Glutamatergic neuron (in vitro differentiated cells): Measurements from ENCODE around the gene MTA1. TPM values are rescaled to one million over a fixed set of nuclear protein-coding genes. Genes with fewer than 3 reads are reported as not detected.

ENCODE experiments used
- DNase-seq: peaks from one replicate; pipeline ENCODE4 v3.0.0; 2022
- H3K27ac Mint-ChIP-seq: one replicate; pipeline ENCODE4 v1.8.0; 2020; ENCODE audit warnings: mild to moderate bottlenecking, mixed read lengths, inconsistent platforms; ENCODE audit not compliant: unreplicated experiment
- H3K27me3 Mint-ChIP-seq: one replicate; pipeline ENCODE4 v1.8.0; 2020; ENCODE audit warnings: mild to moderate bottlenecking, moderate library complexity, mixed read lengths, inconsistent platforms; ENCODE audit not compliant: unreplicated experiment
- H3K36me3 Mint-ChIP-seq: one replicate; pipeline ENCODE4 v1.8.0; 2020; ENCODE audit warnings: mild to moderate bottlenecking, mixed read lengths, inconsistent platforms; ENCODE audit not compliant: unreplicated experiment
- H3K4me1 Mint-ChIP-seq: one replicate; pipeline ENCODE4 v1.8.0; 2020; ENCODE audit warnings: mild to moderate bottlenecking, low read depth, mixed read lengths, inconsistent platforms; ENCODE audit not compliant: unreplicated experiment
- H3K4me3 Mint-ChIP-seq: one replicate; pipeline ENCODE4 v1.8.0; 2020; ENCODE audit warnings: mild to moderate bottlenecking, mixed read lengths, inconsistent platforms; ENCODE audit not compliant: unreplicated experiment
- H3K9me3 Mint-ChIP-seq: one replicate; pipeline ENCODE4 v1.8.0; 2020; ENCODE audit warnings: mild to moderate bottlenecking, moderate library complexity, mixed read lengths, inconsistent platforms; ENCODE audit not compliant: unreplicated experiment
- total RNA-seq: library from RNA; stranded (reverse); fragmentation: NEBNext Ultra II Directional; extraction: Animal tissue kit (Norgen Biotek cat#: 25700); gene quantifications from one replicate; pipeline ENCODE4 v1.2.1, GENCODE V29; 2021; ENCODE audit not compliant: unreplicated experiment
- TF ChIP-seq, protein P1 (sequence below): fragments of 200-600 bp; sonication (generic); IDR thresholded peaks from one replicate; pipeline ENCODE4 v1.5.0; 2021; ENCODE audit not compliant: partially characterized antibody, unreplicated experiment

MTA1 gene
- total RNA-seq, 1 donor from 2014 or later, result 261 TPM

DNA sequence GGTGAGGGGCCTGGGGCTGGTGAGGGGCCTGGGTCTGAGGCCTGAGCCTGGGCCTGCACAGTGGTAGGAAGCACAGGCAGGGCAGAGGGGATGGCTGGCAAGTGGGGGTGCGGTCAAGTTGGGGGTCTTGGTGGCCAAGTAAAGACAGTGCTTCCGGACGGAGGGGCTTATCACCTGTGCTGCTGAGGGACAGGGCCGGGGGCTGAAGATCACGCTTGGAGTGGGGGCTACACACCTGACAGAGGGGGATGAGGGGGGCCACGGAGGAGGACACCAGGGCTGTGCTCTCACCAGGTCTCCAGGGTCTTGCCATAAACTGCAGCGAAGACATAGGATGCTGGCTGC, 83.6 kb downstream of the MTA1 start:
- no peaks in the 10 kb centered on the region for H3K36me3 Mint-ChIP-seq
- no peak for DNase-seq
- H3K27me3 Mint-ChIP-seq, result peaks cover 6% of the 10 kb centered on the region
- peaks cover 8% of the 10 kb centered on the region for H3K9me3 Mint-ChIP-seq
- no peak overlapping the region for H3K4me3 Mint-ChIP-seq
- peaks cover 1% of the 10 kb centered on the region for H3K4me1 Mint-ChIP-seq
- no peak overlapping the region for H3K27ac Mint-ChIP-seq
- TF ChIP-seq, protein P1, sequence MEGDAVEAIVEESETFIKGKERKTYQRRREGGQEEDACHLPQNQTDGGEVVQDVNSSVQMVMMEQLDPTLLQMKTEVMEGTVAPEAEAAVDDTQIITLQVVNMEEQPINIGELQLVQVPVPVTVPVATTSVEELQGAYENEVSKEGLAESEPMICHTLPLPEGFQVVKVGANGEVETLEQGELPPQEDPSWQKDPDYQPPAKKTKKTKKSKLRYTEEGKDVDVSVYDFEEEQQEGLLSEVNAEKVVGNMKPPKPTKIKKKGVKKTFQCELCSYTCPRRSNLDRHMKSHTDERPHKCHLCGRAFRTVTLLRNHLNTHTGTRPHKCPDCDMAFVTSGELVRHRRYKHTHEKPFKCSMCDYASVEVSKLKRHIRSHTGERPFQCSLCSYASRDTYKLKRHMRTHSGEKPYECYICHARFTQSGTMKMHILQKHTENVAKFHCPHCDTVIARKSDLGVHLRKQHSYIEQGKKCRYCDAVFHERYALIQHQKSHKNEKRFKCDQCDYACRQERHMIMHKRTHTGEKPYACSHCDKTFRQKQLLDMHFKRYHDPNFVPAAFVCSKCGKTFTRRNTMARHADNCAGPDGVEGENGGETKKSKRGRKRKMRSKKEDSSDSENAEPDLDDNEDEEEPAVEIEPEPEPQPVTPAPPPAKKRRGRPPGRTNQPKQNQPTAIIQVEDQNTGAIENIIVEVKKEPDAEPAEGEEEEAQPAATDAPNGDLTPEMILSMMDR, result no peak

DNA sequence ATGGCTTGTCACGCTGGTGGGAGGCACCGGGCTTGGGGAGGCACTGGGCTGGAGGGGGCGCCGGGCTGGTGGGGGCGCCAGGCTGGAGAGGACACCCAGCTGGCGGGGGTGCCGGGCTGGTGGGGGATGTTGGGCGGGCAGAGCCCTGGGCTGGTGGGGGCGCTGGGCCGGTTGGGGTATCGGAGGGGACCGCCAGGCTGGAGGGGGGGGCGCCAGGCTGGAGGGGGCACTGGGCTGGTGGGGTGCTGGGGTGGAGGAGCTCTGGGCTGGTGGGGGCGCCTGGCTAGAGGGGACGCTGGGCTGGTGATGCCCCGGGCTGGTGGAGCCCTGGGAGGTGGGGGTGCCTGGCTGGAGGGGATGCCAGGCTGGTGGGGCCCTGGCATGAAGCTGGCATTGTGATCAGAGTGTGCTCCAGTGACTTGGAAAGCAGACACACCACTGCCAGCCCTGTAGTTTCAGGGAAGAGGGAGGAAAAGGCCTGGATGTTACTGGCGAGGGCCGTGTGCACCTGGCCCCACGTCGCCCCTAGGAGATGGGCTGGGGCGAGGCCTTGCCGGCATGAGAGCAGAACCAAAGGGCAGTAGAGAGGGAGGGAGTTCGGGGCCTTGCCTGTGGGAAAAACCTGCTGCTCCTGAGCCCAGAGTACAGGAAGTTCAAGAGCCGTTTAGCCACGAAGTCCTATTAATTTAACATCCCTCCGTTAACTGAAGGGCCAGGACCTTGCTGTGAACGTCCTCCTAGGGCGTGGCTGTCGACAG, 84.5 kb downstream of the MTA1 start:
- no peak overlapping the region for H3K27ac Mint-ChIP-seq

DNA sequence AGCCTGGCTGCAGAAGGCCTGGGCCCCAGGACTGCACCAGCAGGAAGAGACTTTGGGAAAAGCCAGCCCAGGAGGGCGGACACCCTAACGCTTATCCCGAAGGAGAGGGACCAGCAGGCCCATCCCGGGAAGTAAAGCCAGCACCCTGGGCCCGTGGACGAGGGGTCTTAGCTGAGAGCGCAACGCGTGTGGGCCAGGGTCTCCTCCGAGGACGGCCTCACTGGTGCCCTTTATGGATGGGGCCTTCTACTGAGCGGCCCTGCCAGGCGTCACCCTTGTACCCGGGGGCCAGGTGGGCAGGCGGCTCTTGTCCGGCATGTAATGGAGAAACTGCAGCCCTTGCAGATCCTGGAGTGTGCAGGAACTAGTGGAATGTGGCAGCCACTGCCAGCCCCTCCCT, 85.5 kb downstream of the MTA1 start:
- no peak overlapping the region for H3K27ac Mint-ChIP-seq
- DNase-seq, result no peak
- H3K36me3 Mint-ChIP-seq, result no peaks in the 10 kb centered on the region
- no peaks in the 10 kb centered on the region for H3K4me1 Mint-ChIP-seq
- H3K4me3 Mint-ChIP-seq, result no peak overlapping the region
- TF ChIP-seq, protein P1, result no peak
- H3K9me3 Mint-ChIP-seq, result peaks cover 8% of the 10 kb centered on the region
- peaks cover 5% of the 10 kb centered on the region for H3K27me3 Mint-ChIP-seq

More for the DNA sequence above, 84.5 kb downstream of the MTA1 start:
- TF ChIP-seq, protein P1, result no peak
- Mint-ChIP-seq H3K36me3 (no peaks in the 10 kb centered on the region), H3K4me3 (no peak overlapping the region), H3K9me3 (peaks cover 8% of the 10 kb centered on the region), H3K27me3 (peaks cover 5% of the 10 kb centered on the region), H3K4me1 (no peaks in the 10 kb centered on the region)
- DNase-seq, result no peak

DNA sequence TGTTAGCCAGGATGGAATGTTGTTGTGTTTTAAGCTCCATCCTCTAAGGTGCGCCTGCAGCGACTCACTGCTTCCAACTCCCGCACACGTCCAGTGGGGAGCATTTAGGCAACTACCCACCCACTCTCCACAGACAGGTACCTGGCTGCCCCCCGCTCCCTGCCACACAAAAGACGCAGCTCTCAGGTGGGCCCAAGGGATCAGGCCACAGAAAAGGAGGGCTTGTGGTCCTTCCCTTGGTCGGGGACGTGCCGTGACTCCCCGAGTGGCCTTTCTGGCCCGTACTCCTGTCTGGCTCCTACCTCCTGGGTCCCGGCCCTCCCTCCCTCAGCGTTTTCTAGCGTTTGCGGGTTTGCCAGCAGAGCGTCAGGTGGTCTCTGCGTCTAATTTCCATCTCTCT, 87.6 kb downstream of the MTA1 start:
- Mint-ChIP-seq H3K9me3 (peaks cover 8% of the 10 kb centered on the region), H3K36me3 (no peaks in the 10 kb centered on the region), H3K4me1 (no peaks in the 10 kb centered on the region), H3K27ac (no peak overlapping the region), H3K27me3 (peaks cover 9% of the 10 kb centered on the region), H3K4me3 (no peak overlapping the region)
- TF ChIP-seq, protein P1, result no peak
- no peak for DNase-seq

DNA sequence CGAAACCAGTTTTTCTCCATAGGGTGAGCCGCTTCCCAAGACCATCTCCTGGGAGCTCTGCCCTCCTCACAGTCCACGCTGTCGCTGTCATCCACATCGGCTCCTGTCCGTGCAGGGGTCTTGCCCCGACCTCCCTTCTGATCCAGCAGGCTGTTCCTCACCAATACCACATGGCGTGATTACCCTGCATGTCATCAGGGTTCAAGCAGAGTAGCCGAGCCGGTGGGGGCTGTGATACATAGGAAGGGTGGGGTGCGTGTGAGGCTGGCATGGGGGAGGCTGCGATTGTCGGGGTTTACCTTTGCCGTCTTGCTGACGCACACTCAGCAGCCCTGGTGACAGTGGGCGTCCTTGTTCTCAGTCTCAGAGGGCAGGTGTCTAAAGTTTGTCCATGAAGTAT, 88.4 kb downstream of the MTA1 start:
- H3K4me1 Mint-ChIP-seq, result no peaks in the 10 kb centered on the region

More for the DNA sequence above, 88.4 kb downstream of the MTA1 start:
- DNase-seq, result no peak
- Mint-ChIP-seq H3K27me3 (peaks cover 6% of the 10 kb centered on the region), H3K4me3 (no peak overlapping the region), H3K9me3 (peaks cover 8% of the 10 kb centered on the region), H3K36me3 (no peaks in the 10 kb centered on the region), H3K27ac (no peak overlapping the region)
- TF ChIP-seq, protein P1, result no peak
